IPS-18c (cell line): Measurements from ENCODE around the gene SEC24B.
"Not testable (repeated sequence)": the region's sequence is repeated elsewhere in the genome, so short reads cannot be mapped to it uniquely, and the experiment has no call there.

Source experiments
- H3K4me3 ChIP-seq: 2 replicates; pipeline ENCODE4 v1.7.0; 2013; ENCODE audit warnings: low read depth, mild to moderate bottlenecking, low read length, moderate library complexity; ENCODE audit not compliant: insufficient read depth
- H3K9me3 ChIP-seq: one replicate; pipeline ENCODE4 v1.6.1; 2013; ENCODE audit warnings: mild to moderate bottlenecking, low read length, moderate library complexity; ENCODE audit not compliant: control insufficient read depth, insufficient read depth

Gene SEC24B

DNA sequence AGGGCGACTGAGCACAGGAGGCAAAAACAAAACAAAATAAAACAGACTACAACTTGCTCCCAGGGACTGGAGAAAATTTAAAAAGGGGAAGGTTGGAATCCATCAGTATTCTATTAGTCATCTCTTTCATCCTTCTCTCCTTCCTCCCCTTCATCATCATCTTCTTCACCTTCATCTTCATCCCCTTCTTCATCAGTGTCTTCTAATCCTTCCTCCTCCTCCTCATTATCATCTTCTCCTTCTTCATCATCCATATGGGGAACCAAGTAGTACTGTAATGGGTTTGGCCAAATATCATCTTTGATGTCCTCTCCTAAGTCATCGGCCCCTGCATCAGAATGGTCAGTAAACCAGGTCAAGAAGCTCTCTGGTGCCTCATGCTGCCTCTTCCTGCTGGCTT is 119.5 kb downstream of the SEC24B start:
- Histone ChIP-seq H3K4me3 (no peak overlapping the region), H3K9me3 (peaks cover 2% of the 10 kb centered on the region)

DNA sequence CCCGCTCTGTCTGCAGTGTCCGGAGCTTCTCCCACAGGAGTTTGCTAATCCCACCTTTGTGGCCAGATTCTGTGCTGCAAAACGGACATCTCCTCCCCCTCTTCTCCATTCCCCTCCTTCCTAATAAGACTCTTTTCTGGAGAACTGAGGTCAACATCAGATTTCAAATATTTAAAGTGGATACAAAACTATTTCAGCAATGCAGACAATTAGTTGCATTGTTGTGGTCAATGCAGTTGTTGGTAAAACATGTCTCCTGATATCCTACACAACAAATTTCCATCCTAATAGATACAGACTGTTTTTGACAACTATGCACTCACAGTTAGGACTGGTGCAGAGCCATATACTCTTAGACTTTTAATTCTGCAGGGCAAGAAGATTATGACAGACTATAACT is 121.4 kb downstream of the SEC24B start:
- peaks cover 2% of the 10 kb centered on the region for H3K9me3 ChIP-seq
- no peak overlapping the region for H3K4me3 ChIP-seq

DNA sequence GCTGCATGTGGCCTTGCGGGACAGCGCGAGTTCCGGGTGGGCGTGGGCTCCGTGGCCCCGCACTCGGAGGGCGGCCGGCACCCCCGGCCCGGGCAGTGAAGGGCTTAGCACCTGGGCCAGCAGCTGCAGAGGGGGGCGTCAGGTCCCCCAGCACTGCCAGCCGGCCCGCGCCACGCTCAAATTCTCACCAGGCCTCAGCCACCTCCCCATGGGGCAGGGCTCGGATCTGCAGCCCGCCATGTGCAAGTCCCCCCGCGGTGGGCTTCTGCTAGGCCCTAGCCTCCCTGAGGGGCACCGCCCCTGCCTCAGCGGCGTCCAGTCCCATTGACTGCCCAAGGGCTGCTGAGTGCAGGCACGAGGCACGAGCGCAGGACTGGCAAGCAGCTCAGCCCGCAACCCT is 123.8 kb downstream of the SEC24B start:
- Histone ChIP-seq H3K4me3 (no peak overlapping the region), H3K9me3 (peaks cover 2% of the 10 kb centered on the region)

DNA sequence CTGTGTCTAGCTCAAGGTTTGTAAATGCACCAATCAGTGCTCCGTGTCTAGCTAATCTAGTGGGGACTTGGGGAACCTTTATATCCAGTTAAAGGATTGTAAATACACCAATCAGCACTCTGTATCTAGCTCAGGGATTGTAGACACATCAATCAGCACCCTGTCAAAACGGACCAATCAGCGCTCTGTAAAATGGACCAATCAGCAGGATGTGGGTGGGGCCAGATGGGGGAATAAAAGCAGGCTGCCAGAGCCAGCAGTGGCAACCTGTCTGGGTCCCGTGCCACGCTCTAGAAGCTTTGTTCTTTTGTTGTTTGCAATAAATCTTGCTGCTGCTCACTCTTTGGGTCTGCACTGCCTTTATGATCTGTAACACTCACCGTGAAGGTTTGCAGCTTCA is 124.5 kb downstream of the SEC24B start:
- not testable (repeated sequence) for H3K4me3 ChIP-seq, H3K9me3 ChIP-seq

DNA sequence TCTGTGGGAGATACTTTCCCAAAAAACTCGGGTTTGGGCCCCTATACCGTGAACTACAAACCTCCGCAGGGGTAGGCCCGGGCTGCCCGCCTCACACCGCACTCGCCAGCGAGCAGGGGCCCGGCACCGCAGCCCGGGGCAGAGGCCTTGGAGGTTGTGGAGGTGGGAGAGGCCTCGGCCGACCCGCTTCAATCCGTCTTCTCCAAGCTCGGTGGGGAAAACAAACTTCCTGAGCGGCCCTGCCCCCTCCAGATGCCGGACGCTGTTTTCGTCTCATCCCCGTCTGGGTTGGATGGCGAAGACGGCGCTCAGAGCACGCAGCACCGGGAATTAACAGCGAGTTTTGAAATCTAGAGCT is 126.0 kb downstream of the SEC24B start:
- Histone ChIP-seq H3K4me3 (peak overlapping the region; percentile 74), H3K9me3 (no peaks in the 10 kb centered on the region)

DNA sequence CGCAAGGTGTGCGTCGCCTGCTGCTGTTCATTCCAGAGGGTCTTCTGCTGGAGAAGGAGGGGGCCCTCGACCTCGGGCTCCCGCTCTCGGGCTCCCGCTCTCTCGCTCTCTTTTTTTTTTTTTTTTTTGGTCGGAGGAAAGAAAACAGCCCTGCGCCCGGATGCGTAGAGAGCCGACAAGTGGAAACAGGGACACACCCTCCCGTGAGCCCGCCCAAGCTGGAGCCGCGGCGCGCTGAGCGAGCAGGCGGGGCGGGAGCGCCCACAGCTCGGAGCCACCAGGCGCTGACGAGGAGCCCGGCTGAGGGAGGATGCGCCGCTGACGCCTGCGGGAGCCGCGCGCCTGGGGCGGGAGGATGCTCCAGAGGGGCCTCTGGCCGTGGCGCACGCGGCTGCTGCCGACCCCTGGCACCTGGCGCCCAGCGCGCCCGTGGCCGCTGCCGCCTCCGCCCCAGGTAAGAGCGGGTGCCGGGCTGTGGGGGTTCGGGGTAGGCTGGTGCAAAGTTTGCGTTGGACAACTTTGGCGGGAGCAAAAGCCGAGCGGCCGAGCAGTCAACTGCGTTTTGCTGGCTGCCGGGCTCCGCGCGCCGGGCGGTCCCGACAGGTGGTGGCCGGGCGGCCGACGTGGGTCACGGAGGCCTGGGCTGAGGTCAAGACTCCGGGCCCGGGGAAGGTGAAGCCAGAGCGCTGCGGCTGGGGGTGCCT is 126.5 kb downstream of the SEC24B start, which contains the start of gene MCUB:
MCUB (plus strand) TSS at position 264 of the 704 bp plus-strand sequence; CDS start at position 356, 92 bp downstream.
- H3K9me3 ChIP-seq: no peaks in the 10 kb centered on the region
- H3K4me3 ChIP-seq: peak within 1 kb of the TSS; percentile 74

DNA sequence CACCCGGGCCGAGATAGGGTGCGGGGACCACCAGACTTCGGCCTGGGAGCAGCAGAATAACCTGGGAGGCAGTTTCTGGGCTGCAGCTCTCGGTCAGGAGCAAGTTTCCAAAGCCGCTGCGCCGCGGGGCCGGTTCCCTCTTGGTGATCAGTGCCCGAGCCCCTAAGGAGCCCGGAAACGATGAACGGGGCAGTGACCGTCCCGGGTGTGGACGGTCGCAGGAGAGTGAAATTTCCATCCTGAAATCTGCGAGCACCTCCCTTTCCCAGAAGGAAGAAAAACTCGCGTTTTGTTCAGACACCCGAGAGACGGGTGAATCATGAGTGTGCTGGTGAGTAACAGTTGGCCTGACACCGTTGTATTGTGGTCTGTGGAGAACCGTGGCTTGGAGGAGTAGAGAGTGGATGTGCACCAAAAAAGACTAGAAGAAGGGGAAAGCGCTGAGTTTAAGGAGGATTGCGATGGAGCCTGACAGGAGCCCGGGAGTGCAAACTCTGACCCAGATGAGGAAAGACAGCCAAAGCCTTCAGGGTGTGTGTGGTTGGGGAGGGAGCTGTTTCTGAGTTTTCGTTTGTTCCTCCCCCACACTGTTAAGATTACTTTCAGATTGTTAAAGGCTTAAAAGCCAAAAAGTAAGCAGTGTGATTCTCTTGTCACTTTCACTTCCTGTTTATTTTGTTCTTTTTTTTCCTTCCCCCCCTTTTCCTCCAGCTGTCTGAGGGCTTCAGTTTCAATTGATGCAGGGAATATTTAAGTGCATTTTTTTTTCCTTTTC is 127.3 kb downstream of the SEC24B start:
- H3K4me3 ChIP-seq: peak overlapping the region; percentile 74
- no peaks in the 10 kb centered on the region for H3K9me3 ChIP-seq

DNA sequence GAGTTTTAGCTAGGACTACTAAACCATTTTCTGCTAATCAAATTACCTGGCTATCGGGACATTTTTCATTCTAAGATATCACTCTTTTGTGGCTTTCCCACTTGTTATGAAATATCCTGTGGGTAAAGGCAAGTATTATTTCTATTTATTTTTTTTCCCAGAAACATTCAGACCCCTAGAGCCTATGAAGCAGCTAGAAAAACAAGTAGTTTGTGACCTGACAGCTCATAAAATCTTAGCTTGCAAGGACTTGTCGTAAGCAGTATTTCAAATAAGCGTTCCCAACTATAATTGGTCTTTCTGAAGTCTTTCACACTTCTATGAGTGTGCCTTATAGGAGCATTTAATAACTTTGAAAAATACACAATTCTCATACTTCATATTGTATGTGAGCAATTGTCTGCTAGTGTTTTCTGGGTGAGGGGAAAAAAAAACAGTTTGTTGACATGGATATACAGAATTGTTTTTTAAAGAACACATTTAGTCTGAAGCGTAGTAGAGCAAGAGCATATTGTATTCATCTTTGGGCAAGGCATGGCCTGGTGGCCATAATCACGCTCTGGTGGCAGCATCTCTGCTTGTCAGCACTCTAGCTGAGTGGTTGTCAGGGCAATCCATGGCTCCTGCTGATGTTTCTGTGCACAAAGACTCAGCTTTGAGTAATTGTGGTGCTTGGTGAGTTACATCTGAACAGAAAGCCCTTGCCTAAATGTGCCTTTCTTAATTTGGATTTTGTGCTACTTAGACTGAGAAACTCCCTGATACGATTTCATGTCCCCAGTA is 129.0 kb downstream of the SEC24B start:
- no peak overlapping the region for H3K4me3 ChIP-seq
- no peaks in the 10 kb centered on the region for H3K9me3 ChIP-seq

DNA sequence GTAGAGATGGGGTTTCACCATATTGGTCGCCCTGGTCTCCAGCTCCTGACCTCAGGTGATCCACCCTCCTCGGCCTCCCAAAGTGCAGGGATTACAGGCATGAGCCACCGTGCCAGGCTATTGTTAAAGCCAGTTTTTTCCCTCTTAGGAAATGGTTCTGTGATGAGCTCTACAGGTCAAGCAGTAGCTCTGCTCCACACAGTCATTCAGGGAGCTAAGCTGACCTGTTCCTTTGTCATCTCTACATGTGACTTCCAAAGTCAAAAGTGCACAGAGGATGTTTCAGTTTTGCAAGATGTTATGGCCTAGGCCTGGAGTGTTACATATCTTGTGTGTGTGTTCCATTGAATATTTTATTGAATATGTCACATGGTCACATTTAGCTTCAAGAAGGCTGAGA is 137.9 kb downstream of the SEC24B start:
- Histone ChIP-seq H3K9me3 (no peaks in the 10 kb centered on the region), H3K4me3 (no peak overlapping the region)

DNA sequence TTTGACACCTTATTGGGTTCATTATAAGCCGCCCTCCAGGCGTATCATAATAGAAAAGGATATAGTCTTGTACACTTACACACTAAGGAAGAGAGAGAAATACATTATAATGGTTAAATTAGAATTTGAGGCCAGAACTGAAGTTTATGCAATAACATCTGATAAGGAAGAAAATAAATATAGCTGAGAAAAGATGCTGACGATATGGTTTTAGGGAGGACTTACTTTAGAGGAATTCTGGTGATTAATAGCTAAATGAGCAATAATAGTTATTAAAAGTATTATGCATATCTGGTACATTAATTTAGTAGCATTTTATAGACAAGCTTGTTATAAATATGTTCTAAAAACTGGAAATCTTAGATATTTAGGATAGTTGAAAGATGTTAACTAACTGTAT is 138.5 kb downstream of the SEC24B start:
- no peak overlapping the region for H3K4me3 ChIP-seq
- no peaks in the 10 kb centered on the region for H3K9me3 ChIP-seq

DNA sequence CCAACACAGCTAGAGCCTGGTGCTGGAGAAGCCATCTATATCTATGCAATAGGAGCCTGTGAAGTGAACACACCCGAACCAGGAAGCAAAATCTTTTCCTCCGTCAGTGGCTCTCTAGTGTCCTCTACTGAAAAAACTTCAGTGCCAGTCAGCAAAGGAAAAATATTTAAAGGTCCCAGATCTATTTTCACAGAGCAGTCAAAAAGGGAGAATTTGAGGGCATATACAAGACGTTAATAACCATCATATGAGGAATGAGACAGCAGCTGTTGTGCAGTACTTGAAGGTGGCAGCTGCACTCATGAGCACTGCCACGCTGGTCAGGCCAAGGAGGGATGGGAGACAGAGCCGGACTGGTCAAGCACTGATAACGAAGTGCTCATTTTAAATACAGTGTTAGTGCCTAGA is 140.8 kb downstream of the SEC24B start:
- Histone ChIP-seq H3K4me3 (no peak overlapping the region), H3K9me3 (no peaks in the 10 kb centered on the region)

DNA sequence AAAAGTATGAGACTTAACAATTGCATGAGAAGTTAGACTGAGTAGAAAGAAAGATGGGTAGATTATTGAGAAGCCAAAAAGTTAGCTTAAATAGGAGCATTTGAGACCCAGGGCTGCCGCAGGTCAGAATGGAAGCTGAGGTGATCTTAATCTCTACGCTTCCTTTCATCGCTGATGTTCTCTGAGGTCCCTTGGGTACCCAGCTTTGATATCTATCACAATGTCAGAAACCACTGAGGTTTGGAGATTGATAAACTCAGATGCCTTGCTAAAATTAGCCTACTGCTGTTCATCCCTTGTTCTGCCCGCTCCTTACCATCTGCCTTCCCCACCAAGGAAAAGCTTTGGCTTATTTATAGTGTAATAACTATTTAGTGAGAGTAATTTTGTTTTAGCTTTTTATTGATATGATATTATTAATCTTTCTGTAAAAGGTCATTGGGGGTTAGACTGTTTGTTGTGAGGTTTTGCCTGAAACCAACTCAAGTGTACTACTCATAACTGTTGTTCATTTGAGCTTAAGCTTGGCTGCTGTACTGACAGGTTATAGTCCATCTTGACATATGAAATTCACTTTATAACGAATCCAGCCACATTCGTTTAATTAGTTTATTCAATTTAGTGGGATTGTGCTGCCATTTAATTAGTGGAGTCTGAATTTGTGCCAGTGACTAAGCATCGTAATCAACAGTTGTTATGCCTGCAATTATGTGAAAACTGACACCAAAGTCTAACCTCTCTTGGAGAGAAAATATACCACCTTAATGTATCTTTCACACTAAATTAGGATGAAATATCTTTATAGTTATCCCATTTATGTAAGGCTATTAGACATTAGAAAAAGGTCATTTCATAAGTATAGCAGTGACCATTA is 141.6 kb downstream of the SEC24B start:
- Histone ChIP-seq H3K9me3 (no peaks in the 10 kb centered on the region), H3K4me3 (no peak overlapping the region)

DNA sequence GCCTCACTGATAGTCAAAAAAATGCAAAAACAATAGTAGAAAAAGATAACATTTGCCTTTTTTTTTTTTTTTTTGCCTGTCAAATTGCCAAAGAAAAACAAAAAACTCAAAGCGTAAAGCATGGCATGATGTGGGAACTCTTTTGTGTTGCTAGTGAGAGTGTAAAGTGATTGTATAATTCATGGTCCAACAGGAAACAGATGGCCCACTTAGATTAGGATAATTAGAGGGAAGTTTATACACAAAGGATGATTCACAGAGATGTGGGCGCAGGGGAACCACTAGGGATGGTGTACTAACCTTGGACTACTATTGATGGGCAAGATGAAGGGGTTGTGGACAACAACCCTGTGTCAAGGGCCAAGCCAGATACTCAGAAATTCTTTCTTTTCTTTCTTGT is 142.8 kb downstream of the SEC24B start:
- H3K9me3 ChIP-seq: no peaks in the 10 kb centered on the region
- H3K4me3 ChIP-seq: no peak overlapping the region

DNA sequence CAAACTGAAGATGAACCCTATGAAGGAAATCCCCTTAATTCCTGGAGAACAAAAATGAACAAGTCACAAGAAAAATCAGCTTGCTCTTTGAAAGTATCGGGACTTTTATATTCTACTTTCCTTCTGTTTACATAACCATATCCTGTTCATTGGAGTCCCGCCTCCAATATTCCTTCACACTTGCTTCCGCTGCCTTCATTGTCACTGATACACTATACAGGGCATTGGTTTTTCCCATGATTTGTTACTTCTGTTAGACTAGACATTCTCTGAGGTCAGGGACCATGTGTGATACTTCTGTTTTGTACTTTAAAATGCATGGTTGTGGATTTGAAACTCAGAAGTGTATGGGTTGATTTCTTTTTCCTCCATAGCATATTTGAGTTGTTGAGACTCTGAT is 145.2 kb downstream of the SEC24B start:
- no peaks in the 10 kb centered on the region for H3K9me3 ChIP-seq

DNA sequence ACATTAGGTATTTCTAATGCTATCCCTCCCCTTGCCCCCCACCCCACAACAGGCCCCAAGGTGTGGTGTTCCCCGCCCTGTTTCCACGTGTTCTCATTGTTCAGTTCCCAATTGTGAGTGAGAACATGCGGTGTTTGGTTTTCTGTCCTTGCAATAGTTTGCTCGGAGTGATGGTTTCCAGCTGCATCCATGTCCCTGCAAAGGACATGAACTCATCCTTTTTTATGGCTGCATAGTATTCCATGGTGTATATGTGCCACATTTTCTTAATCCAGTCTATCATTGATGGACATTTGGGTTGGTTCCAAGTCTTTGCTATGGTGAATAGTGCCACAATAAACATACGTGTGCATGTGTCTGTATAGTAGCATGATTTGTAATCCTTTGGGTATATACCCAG is 146.4 kb downstream of the SEC24B start:
- H3K4me3 ChIP-seq, H3K9me3 ChIP-seq: not testable (repeated sequence)

More for the DNA sequence above, 145.2 kb downstream of the SEC24B start:
- no peak overlapping the region for H3K4me3 ChIP-seq

DNA sequence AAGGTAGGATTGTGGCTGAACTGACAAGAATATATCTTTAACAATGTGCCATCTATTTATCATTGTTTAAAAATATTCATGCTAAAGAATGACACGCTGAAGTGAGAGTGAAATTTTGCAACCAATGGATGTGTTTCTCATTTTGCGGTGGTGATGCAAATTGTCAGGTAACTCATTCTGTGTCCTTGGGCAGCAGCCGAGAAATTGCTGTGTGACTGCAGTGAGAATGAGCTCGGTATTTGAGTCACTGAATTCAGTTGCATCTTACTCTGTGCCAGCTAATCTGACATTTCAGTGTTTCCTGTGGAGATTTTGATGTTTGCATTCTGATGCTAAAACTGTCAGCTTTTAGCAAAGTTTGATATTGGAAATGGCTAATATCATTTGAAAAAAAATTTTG is 154.6 kb downstream of the SEC24B start:
- Histone ChIP-seq H3K4me3 (no peak overlapping the region), H3K9me3 (no peaks in the 10 kb centered on the region)

DNA sequence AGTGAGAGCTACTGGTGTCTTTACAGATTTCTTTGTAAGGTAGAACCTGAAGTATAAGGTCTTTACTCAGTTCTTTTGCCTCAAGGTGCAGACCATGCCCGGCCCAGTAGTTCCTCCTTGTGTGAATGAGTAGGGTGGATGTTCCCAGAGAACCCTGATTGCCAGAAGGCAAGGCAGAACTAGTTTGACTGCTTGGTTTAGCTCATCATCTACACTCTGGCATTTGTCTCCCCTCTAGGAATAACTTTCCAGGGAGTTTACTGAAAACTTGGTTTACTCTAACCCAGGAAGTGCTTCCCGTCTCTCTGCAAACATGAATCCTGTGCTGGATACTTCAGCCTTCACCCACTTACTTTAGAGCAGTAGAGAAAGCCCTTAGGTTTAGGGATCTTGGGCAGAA is 155.5 kb downstream of the SEC24B start:
- Histone ChIP-seq H3K4me3 (no peak overlapping the region), H3K9me3 (no peaks in the 10 kb centered on the region)
